ENCODE data around the gene CHST3.
A peak's percentile ranks its signal among the peaks of the same experiment; 100 is the strongest.
"Not testable (repeated sequence)": the region's sequence is repeated elsewhere in the genome, so short reads cannot be mapped to it uniquely, and the experiment has no call there.

The CHST3 gene, protein sequence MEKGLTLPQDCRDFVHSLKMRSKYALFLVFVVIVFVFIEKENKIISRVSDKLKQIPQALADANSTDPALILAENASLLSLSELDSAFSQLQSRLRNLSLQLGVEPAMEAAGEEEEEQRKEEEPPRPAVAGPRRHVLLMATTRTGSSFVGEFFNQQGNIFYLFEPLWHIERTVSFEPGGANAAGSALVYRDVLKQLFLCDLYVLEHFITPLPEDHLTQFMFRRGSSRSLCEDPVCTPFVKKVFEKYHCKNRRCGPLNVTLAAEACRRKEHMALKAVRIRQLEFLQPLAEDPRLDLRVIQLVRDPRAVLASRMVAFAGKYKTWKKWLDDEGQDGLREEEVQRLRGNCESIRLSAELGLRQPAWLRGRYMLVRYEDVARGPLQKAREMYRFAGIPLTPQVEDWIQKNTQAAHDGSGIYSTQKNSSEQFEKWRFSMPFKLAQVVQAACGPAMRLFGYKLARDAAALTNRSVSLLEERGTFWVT

DNA sequence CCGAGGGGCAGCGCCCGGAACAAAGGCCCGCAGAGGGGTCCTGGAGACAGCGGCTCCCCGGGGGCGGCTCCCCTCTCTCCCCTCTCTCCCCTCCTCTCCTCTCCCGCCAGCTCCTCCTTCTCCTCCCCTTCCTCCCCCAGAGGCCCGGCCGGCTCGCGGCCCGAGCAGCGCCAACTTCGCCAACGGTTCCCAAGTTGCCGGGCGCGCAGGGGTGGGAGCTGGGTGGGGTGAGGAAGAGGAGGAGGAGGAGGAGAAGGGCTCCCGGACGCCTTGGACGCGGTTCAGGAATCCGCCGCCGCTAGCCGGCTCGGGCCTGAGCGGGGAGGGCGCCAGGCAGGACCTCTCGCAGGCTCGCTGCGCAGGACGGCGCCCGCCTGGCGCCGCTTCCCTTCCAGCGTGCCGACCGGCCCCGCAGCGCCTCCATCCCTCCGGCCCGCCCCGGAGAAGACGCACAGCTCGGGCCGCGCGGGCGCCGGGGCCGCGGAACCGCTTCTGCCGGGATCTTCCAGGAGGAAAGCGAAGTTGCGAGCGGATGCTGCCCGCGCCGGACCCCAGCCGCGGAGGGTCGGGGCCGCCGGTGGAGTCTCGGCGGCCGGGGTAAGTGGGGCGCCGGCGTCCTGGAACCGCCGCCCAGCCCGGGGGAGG lies at the start of gene CHST3:
Gene CHST3 (plus strand): TSS at position 298 of the 645 bp plus-strand sequence. CDS start 41,448 bp downstream, outside the sequence.
- peak; percentile 78 for DNase-seq (ENCODE audit: low spot score)

DNA sequence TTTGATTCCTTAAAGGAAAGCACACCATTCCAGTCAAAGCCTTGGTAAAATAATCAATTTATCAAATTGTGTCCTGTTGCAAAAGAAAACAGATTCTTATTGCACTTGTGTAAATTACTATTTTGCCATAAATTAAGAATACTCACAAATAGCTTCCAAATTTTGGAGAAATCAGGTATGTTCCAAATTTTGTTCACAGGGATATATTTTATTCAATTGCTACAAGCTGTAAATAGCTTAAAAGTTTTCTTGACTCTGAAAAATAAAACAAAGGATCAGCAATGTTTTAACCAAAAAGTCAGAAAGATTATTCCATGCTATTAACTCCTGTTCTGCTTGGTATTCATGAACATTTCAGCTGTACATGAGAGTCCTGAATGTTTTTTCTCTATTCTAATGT lies 47.4 kb upstream of the CHST3 start:
- DNase-seq (ENCODE audit: low spot score): no peak

DNA sequence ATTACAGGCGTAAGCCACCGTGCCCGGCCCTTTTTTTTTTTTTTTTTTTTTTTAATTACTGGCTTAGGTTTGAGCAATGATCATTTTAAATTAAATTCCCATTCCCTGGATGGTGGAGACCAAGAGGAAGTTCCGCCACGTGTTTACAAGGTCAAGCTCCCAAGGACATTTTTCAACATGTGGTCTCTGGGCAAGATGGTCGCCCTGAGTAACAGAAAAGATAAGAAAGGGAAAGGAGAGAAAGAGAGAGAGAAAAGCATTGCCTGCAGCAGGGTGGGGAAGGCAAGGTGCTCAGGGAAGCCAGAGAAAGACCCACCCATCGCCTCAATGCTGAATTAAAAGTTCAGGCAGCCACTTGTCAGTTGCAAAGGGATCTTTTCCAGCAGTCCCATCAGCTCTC lies 45.2 kb upstream of the CHST3 start:
- DNase-seq (ENCODE audit: low spot score): no peak

DNA sequence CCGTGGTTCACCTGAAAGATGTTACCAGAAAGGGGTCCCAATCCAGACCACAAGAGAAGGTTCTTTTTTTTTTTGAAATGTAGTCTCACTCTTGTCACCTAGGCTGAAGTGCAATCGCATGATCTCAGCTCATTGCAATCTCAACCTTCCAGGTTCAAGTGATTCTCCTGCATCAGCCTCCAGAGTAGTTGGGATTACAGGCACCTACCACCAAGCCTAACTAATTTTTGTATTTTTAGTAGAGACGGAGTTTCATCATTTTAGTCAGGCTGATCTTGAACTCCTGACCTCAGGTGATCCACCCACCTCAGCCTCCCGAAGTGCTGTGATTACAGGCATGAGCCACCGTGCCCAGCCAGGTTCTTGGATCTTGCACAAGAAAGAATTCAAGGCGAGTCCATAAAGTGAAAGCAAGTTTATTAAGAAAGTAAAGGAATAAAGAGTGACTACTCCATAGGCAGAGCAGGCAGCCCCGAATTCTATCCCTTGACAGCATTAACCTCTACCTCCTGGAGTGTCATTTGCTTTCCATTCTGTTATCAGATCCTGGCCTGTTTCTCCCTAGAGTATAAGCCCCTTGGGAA lies 44.1 kb upstream of the CHST3 start:
- not testable (repeated sequence) for DNase-seq (ENCODE audit: low spot score)

DNA sequence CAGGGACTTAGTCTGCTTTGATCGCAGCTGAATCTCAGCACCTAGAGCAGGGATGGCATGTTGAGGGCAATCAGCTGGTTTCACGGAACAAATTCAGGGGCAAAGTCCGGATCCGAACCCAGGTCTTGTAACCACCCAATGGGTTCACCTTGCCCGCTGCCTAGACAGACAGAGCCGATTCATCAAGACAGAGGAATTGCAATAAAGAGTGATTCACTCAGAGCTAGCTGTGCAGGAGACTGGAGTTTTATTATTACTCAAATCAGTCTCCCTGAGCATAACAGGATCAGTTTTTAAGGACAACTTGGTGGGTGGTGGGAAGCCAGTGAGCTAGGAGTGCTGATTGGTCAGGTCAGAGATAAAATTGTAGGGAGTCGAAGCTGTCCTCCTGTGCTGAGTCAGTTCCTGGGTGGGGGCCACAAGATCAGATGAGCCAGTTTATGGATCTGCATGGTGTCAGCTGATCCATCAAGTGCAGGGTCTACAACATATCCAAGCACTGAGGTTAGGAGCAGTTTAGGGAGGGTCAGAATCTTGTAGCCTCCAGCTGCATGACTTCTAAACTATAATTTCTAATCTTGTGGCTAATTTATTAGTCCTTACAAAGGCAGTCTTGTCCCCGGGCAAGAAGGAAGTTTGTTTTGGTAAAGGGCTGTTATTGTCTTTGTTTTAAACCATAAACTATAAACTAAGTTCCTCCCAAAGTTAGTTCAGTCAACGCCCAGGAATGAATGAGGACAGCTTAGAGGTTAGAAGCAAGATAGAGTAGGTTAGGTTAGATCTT lies 43.5 kb upstream of the CHST3 start:
- no peak for DNase-seq (ENCODE audit: low spot score)

DNA sequence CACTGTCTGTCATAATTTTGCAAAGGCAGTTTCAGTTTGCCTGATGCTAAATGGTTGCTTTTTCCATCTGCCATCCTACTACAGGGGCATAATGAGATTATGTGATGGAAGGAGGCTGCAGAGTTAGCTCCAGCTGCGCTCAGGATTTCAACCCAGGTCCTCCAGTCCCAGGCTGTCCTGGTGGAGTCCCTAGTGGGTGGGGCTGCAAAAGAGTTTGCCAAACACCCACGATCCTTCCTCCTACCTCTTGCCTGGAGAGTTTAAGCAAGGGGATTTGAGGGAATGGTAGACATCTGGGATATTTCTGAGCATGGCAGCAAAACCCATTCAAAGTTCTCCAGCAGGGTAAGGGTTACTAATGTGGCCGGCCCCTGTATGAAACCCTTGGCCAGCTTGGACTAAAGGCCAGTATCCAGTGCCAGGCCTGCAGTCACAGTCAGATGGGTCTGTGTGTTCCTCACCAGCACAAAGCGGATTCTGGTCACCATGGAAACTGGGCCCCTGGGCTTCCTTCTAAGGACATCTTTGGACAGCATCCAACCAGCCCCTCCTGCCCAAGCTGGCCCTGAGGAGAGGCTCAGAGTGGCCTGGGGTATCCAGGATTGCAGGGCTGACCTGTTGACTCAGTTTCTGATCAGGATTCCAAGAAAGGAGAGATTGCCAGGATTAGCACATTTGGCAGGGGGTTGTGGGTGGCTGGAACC lies 42.7 kb upstream of the CHST3 start:
- no peak for DNase-seq (ENCODE audit: low spot score)

DNA sequence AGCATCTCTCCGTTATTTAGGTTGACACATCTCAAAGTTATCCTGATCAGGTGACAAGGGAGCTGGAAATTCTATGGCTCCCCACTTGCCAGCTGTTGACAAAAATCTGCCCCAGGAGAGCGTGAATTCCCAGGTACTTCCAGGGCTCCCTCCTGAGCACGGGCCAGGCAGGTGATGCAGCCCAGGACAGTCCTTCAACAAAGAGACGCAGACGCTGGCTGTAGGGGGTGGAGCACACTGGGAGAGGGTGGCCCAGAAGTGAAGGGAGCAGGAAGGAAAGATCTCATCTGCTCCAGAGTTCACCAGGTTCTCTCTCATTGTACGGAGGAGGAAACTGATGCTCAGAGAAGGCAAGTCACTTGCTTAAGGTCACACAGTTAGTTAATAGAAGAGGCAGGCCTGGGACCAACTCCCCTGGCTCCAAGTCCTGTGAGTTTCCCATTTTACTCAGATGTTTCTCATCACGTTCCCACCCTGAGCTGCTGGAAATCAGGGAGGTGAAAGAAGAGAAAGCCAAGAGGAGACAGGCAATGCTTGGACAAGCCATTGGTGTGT lies 41.0 kb upstream of the CHST3 start:
- peak; percentile 24 for DNase-seq (ENCODE audit: low spot score)

DNA sequence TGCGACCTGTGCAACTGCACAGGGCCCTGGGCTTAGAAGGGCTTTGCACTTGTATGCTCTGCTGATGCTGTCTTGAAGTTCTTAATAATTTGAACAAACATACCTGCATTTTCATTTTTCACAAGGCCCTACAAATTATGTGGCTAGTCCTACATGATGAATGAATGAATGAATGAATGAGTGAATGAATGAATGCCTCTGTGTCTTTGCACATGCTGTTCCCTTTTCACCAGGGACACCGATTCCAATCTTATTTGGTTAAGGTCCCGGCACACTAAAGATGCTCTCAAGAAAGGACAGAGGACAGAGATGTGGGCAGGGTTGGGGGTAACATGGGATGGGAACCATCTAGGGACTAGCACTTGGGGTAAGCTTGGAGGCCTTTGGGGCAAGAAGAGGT lies 39.4 kb upstream of the CHST3 start:
- DNase-seq (ENCODE audit: low spot score): no peak

DNA sequence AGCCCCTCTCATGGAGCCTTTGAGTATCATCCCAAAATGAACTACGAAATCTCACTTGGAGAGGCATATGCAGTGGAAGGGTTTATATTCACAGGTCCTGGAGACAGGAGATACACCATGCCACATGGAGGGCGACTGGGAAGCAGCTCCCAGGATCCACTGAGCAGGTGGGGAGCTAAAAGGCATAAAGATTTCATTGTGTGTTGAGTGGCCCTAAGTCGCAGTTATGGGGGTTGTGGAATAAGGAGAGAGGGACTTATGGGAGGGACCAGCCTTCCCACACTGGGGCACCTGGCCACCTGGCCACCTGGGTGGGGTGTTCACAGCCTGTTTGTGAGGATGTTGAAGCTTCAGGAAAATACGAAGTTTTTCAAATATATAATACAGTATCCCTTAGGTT lies 37.0 kb upstream of the CHST3 start:
- DNase-seq (ENCODE audit: low spot score): no peak

DNA sequence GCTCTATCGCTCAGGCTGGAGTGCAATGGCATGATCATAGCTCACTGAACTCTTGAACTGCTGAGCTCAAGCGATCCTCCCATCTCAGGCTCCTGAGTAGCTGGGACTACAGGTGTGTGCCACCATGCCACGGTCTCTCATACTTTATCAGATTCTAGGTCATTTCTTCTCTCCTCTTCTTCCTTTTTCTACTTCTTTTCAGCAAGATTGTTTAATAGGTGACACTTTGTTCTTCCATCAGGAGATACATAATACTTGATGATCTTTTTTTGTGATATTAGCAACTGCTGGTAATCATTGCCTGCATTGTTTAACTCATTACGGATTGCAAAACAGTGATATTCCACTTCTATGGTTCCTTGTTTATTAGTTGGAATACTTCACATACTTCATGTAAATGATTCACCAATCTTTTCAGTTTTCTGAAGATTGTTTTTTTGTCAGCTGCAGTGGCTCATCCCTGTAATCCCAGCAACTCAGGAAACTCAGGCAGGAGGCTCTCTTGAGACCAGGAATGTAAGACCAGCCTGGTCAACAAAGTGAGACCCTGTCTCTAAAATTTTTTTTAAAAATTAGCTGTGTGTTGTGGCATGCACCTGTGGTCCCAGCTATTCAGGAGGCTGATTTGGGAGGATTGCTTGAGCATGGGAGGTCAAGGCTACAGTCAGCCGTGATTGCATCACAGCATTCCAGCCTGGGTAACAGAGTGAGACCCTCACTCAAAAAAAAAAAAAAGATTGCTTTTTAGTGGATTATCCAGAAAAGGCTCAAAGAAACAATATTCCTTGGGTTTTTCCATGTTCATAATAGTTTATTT lies 36.2 kb upstream of the CHST3 start:
- no peak for DNase-seq (ENCODE audit: low spot score)

DNA sequence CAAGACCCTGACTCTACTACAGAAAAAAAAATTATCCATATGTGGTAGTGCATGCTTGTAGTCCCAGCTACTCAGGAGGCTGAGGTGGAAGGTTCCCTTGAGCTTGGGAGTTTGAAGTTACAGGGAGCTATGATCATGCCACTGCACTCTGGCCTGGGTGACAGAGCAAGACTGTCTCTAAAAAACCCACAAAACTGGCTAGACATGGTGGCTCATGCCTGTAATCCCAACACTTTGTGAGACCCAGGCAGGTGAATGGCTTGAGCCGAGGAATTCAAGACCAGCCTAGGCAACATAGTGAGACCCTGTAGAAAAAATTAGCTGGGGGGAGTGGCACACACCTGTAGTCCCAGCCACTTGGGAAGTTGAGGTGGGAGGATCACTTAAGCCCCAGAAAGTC lies 32.9 kb upstream of the CHST3 start:
- DNase-seq (ENCODE audit: low spot score): no peak

DNA sequence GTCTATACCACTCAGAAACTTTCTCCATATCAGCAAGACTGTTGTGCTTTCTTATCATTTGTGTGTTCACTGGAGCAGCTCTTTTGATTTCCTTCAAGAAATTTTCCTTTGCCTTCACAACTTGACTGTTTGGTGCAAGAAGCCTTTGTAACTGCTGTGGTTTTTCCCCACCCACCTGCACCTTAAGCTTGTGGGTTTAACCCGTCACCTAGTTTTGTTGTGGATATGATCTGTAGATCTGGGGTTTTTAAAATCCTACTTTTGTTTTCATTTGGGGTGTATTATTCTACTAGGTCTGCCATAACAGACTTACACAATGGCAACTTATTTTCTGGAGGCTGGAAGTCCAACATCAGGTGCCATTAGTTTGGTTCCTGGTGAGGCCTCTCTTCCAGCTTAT lies 30.5 kb upstream of the CHST3 start:
- DNase-seq (ENCODE audit: low spot score): no peak

DNA sequence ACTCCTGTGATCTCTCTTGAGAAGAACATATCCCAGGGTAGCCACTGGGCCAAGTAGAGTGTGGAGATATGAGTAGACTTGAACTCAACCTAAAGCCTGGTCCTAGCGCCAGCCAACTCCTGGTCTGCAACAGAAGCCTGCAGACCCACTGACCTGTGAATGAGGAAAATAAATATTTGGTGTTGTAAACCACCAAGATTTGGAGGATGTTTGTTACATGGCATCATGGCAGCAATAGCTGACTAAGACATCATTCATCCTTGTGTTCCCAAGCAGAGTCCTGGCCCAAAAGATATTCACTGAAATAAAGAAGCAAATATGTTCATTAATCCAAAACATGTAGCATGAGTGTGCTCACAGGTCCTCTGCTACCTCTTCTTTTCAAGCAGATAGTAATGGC lies 26.0 kb upstream of the CHST3 start:
- no peak for DNase-seq (ENCODE audit: low spot score)

DNA sequence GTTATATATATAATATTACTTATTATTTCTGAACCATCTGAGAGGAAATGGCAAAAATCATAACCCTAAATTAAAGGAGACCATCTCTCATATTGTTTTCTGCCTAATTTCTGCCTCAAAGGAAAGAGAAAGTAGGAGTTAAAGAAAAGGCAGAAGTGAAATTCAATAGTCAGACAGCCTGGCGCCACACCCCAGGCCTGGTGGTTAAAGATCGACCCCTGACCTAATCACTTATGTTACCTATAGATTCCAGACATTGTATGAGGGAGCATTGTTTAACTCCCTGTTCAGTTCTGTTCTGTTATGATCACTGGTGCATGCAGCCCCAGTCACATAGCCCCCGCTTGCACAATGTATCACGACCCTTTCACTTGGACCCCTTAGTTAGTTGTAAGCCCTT lies 24.9 kb upstream of the CHST3 start:
- DNase-seq (ENCODE audit: low spot score): no peak

DNA sequence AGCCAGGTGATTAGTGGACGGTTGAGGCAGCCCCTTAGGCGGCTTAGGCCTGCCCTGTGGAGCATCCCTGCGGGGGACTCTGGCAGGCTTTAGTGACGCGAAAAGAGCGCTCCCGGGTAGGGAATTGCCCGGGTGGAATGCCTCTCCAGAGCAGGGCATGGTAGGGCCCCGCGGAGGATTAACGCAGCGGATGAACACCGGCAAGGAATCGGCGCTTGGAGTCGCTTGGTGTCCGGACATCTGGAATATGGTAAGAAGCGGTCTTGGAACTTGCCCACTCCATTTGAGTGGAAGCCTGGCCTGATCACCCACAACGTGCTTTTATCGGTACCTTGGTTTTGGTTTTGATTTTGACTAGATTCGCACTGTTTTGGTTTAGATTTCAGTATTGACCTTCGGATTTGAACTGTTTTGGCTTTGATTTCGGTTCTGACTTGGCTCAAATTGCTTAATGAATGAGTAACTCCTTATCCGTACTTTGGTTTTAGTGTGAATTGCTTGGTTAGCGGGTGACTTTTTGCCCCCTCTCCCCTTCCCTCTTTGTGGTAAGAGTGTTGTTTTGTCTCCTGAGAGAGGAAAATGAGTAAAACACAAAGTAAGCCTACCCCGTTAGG lies 24.2 kb upstream of the CHST3 start:
- DNase-seq (ENCODE audit: low spot score): no peak

DNA sequence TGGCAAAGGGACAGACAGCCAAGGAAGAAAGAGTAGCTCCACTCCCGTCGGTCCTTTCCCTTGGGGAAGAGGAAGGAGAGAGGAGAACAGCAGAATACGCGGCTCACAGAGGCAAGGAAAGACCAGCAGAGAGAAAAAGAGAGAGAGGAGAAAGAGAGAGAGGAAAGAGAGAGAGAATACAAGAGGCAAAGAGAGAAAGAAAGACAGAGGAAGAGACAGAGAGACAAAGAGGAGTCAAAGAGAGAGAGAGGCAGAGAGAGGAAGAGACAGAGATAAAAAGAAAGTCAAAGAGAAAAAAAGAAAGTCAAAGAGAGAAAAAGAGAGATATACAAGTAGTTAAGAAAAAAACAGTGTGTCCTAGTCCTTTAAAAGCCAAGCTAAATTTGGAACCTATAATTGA lies 23.4 kb upstream of the CHST3 start:
- DNase-seq (ENCODE audit: low spot score): no peak

DNA sequence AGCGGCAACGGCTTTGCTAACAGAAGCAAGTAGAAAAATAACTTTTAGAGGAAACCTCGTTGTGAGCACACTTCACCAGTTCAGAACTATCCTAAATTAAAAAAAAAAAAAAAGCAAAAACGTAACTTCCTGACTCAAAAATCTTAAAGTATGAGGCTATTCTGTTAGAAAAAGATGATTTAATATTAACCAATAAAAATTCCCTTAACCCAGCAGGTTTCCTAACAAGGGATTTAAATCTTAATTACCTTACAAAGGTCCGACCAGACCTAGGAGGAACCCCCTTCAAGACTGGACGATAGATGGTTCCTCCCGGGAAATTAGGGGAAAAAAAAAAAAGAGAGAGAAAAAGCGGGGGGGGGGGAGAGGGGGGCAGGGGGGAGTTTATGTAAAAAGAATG lies 22.9 kb upstream of the CHST3 start:
- DNase-seq (ENCODE audit: low spot score): no peak

DNA sequence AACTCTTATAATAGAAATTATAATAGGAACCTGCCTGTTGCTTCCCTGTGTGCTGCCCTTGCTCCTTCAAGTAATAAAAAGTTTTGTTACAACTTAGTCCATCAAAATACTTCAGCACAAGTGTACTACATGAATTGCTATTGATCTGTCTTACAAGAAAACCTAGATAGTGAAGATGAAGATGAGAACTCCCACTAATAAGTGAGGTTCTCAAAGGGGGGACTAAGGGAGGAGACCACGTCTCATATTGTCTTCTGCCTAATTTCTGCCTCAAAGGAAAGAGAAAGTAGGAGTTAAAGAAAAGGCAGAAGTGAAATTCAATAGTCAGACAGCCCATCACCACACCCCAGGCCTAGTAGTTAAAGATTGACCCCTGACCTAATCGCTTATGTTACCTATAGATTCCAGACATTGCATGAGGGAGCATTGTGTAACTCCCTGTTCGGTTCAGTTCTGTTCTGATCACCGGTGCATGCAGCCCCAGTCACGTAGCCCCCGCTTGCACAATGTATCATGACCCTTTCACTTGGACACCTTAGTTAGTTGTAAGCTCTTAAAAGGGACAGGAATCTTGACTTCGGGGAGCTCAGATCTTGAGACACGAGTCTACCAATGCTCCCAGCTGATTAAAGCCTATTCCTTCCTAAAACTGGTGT lies 18.2 kb upstream of the CHST3 start:
- no peak for DNase-seq (ENCODE audit: low spot score)

DNA sequence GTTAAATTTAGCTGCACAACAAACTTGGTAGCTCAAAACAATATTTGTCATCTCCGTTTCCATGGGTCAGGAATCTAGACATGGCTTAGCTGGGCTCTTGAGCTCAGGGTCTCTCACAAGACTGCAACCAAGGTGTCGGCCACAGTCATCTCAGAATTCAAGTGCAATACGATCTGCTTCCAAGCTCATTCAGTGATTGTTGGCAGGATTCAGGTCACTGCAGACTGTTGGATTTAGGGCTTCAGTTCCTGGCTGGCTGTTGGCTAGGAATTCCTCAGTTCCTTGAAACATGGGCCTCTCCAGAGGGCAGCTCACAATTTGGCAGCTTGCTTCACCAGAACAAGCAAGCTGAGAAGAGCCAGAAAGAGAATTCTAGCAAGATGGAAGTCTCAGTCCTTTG lies 17.5 kb upstream of the CHST3 start:
- no peak for DNase-seq (ENCODE audit: low spot score)
